ENCODE data around the gene ZMYND19. TPM values are rescaled to one million over a fixed set of nuclear protein-coding genes. Genes with fewer than 3 reads are reported as not detected.
"Not testable (repeated sequence)": the region's sequence is repeated elsewhere in the genome, so short reads cannot be mapped to it uniquely, and the experiment has no call there.

ZMYND19 gene
- total RNA-seq, 2 experiments from 2014 or later = 45.9 to 46.5 TPM

- Mint-ChIP-seq H3K4me3 (no peak overlapping the region), H3K27me3 (no peaks in the 10 kb centered on the region), H3K36me3 (ENCODE audit: low read depth) (peaks cover 19% of the 10 kb centered on the region), H3K9me3 (peaks cover 11% of the 10 kb centered on the region), H3K27ac (peak overlapping the region; percentile 67), H3K4me1 (ENCODE audit: low read depth) (peaks cover 25% of the 10 kb centered on the region)
- ATAC-seq = no peak
- TF ChIP-seq CTCF (IDR thresholded peaks at IDR 0.05) = peak; percentile 28
- ChIA-PET POLR2A (interaction anchor here (1.1 kb wide), 1 partner anchor 10 kb away, joined by 5 read pairs; no protein-coding TSS in a partner anchor), CTCF (interaction anchor here (0.6 to 2.0 kb wide), 10 partner anchors 8 to 233 kb away, joined by 3 to 12 read pairs (median 4); partner anchors contain the start of genes EXD3, MRPL41, NOXA1 and NRARP)
- intact Hi-C loops (cut with micrococcal nuclease) = no loop called here
- DNase-seq = no peak
These were observed 55.2 kb downstream of the ZMYND19 start for GRCh38 chr9:137535120-137535428.

GRCh38 chr9:137534256-137535119, 55.8 kb downstream of the ZMYND19 start:
- peak overlapping the region; percentile 67 for H3K27ac Mint-ChIP-seq
- peaks cover 11% of the 10 kb centered on the region for H3K9me3 Mint-ChIP-seq
- intact Hi-C loops (cut with micrococcal nuclease) = no loop called here
- DNase-seq = peak; percentile 49
- peak; percentile 67 for TF ChIP-seq CTCF (IDR thresholded peaks at IDR 0.05)
- ATAC-seq = peak; percentile 74
- ChIA-PET CTCF (interaction anchor here (0.6 to 2.0 kb wide), 10 partner anchors 9 to 232 kb away, joined by 3 to 12 read pairs (median 4); partner anchors contain the start of genes EXD3, MRPL41, NOXA1 and NRARP), POLR2A (interaction anchor here (1.1 kb wide), 1 partner anchor 10 kb away, joined by 5 read pairs; no protein-coding TSS in a partner anchor)
- peaks cover 19% of the 10 kb centered on the region for H3K36me3 Mint-ChIP-seq (ENCODE audit: low read depth)
- peaks cover 25% of the 10 kb centered on the region for H3K4me1 Mint-ChIP-seq (ENCODE audit: low read depth)
- H3K4me3 Mint-ChIP-seq = no peak overlapping the region
- no peaks in the 10 kb centered on the region for H3K27me3 Mint-ChIP-seq

GRCh38 chr9:137532891-137533468, 57.3 kb downstream of the ZMYND19 start:
- H3K27ac Mint-ChIP-seq; POLR2A ChIA-PET; H3K4me3 Mint-ChIP-seq; ATAC-seq; DNase-seq; H3K27me3 Mint-ChIP-seq; CTCF ChIA-PET; intact Hi-C loops (cut with micrococcal nuclease): not testable (repeated sequence)
- peaks cover 29% of the 10 kb centered on the region for H3K4me1 Mint-ChIP-seq (ENCODE audit: low read depth)
- H3K36me3 Mint-ChIP-seq (ENCODE audit: low read depth) = peaks cover 19% of the 10 kb centered on the region
- H3K9me3 Mint-ChIP-seq = peaks cover 11% of the 10 kb centered on the region

Other genes starting within 250 kb of the ZMYND19 start
- gene EXD3, start 167.3 kb downstream of the ZMYND19 start, total RNA-seq = 1 to 10 TPM; 8.1 to 9.0 TPM
- gene NOXA1, start 167.1 kb downstream of the ZMYND19 start, total RNA-seq = under 1 TPM; 0.72 to 0.95 TPM
- gene ENTPD8, start 149.2 kb downstream of the ZMYND19 start, total RNA-seq = not detected
- 100 to 1,000 TPM; 112 to 116 TPM for gene NSMF, start 131.2 kb downstream of the ZMYND19 start, total RNA-seq
- 1 to 10 TPM; 4.8 to 5.0 TPM for gene PNPLA7, start 40.1 kb downstream of the ZMYND19 start, total RNA-seq
- gene MRPL41, start 38.6 kb downstream of the ZMYND19 start, total RNA-seq = 10 to 100 TPM; 42.8 to 43.9 TPM
- 10 to 100 TPM; 33.7 to 35.0 TPM for gene DPH7, start 11.6 kb downstream of the ZMYND19 start, total RNA-seq
- gene ARRDC1, start 15.2 kb upstream of the ZMYND19 start, total RNA-seq = 10 to 100 TPM; 29.0 TPM
- 10 to 100 TPM; 62.1 to 67.1 TPM for gene EHMT1, start 28.5 kb upstream of the ZMYND19 start, total RNA-seq

All from activated CD8-positive, alpha-beta T cell treated with anti-CD3 and anti-CD28 coated beads for 36 hours (primary cell).